Fibroblast of lung (primary cell): Measurements from ENCODE around the gene RTN4IP1. TPM values are rescaled to one million over a fixed set of nuclear protein-coding genes. Genes with fewer than 3 reads are reported as not detected.

ENCODE experiments used
- DNase-seq, 2 donors: peaks; one replicate each; pipeline versions ENCODE4 v3.0.0 to v3.0.0-alpha.2; 2010; ENCODE audit warnings: low read depth in 2 of 2
- H2AFZ ChIP-seq: 2 replicates; pipeline ENCODE4 v1.5.1; 2012; ENCODE audit warnings: low read length, control low read depth, inconsistent platforms
- H3K27ac ChIP-seq: 2 replicates; pipeline ENCODE4 v1.5.1; 2011; ENCODE audit warnings: low read length, control low read depth; ENCODE audit not compliant: insufficient read depth
- H3K27me3 ChIP-seq: 2 replicates; pipeline ENCODE4 v1.5.1; 2011; ENCODE audit warnings: mild to moderate bottlenecking, low read length; ENCODE audit not compliant: control insufficient read depth, insufficient read depth
- H3K36me3 ChIP-seq: 2 replicates; pipeline ENCODE4 v1.5.1; 2011; ENCODE audit warnings: low read length; ENCODE audit not compliant: control insufficient read depth, insufficient read depth
- H3K4me1 ChIP-seq: 2 replicates; pipeline ENCODE4 v1.5.1; 2011; ENCODE audit warnings: low read length; ENCODE audit not compliant: control insufficient read depth, insufficient read depth; ENCODE audit errors: extremely low read depth
- H3K4me2 ChIP-seq: 2 replicates; pipeline ENCODE4 v1.5.1; 2011; ENCODE audit warnings: low read length, control low read depth; ENCODE audit not compliant: insufficient read depth; ENCODE audit errors: extremely low read depth
- H3K4me3 ChIP-seq, 4 experiments: fragments of 200-600 bp in 1 of 4; sonication (generic) in 1 of 4; replicated peaks in 1 of 4; 2 replicates each; pipeline ENCODE4 v1.5.1; 2011 to 2016; ENCODE audit warnings: low read length in 4 of 4, low read depth in 3 of 4, mild to moderate bottlenecking in 3 of 4, control low read depth in 2 of 4, inconsistent platforms in 1 of 4, mixed read lengths in 1 of 4; ENCODE audit not compliant: insufficient read depth in 1 of 4; ENCODE audit errors: control extremely low read depth in 1 of 4
- H3K79me2 ChIP-seq: 2 replicates; pipeline ENCODE4 v1.5.1; 2012; ENCODE audit warnings: mild to moderate bottlenecking, low read length, inconsistent platforms; ENCODE audit not compliant: control insufficient read depth, insufficient read depth
- H3K9ac ChIP-seq: 2 replicates; pipeline ENCODE4 v1.5.1; 2011; ENCODE audit warnings: mild to moderate bottlenecking, low read length, control low read depth; ENCODE audit not compliant: insufficient read depth
- H3K9me3 ChIP-seq: 2 replicates; pipeline ENCODE4 v1.5.1; 2012; ENCODE audit warnings: low read depth, low read length; ENCODE audit not compliant: control insufficient read depth, insufficient read depth
- H4K20me1 ChIP-seq: 2 replicates; pipeline ENCODE4 v1.5.1; 2011; ENCODE audit warnings: low read length; ENCODE audit not compliant: control insufficient read depth, insufficient read depth; ENCODE audit errors: extremely low read depth
- EZH2 ChIP-seq: IDR thresholded peaks from 2 replicates; pipeline ENCODE4 v1.5.1; 2012; ENCODE audit warnings: low read length, control low read depth, mild to moderate bottlenecking; ENCODE audit errors: missing control alignments
- polyA plus RNA-seq, 2 donors: library from polyadenylated mRNA; depleted of rRNA in 1 of 2; stranded (reverse) in 1 of 2; unstranded in 1 of 2; fragments of >200 nt; gene quantifications; 2 replicates each; pipeline ENCODE4 v1.2.1, GENCODE V29; 2011 to 2012; ENCODE audit warnings: missing spikeins in 1 of 2
- total RNA-seq: library from RNA; depleted of rRNA; stranded (reverse); fragments of >200 nt; gene quantifications from 2 replicates; pipeline ENCODE4 v1.2.1, GENCODE V29; 2014
- TF ChIP-seq, protein P1 (sequence below), 2 donors: IDR thresholded peaks in 1 of 2; conservative IDR thresholded peaks in 1 of 2; 1 replicate in 1 of 2; 2 replicates in 1 of 2; pipeline ENCODE4 v1.5.1; 2011 to 2012; ENCODE audit warnings: low read length in 2 of 2, control low read depth in 1 of 2, inconsistent platforms in 1 of 2, low read depth in 1 of 2, mild to moderate bottlenecking in 1 of 2

RTN4IP1 gene
- total and polyA plus RNA-seq, 2 donors (not counting 1 experiment from before 2014, with no cell fraction given): 8.4 to 9.2 TPM

DNA sequence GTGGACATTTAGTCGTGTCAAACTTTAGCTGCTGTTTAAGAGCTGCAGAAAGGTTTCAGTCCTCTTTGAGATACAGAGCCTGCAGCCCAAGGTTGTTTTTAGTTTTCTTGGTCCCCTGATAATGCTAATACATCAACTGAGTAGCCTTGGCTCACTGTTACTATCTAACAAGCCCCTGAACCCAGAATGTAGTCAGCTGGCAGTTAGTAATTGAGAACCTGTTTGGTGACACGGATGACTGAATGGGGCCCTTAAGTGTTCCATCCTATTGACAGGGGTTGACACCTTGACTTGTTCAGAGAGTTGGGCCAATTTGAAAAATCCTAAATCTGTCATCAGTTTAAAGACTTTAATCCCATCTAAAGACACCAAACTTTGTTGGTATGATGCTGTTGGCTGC is 2.8 kb downstream of the RTN4IP1 start:
- Histone ChIP-seq H3K4me3 (no peak overlapping the region), H3K4me2 (no peak overlapping the region), H4K20me1 (no peaks in the 10 kb centered on the region), H3K4me1 (peaks cover 3% of the 10 kb centered on the region), H3K36me3 (no peaks in the 10 kb centered on the region), H3K79me2 (peaks cover 14% of the 10 kb centered on the region), H3K27me3 (no peaks in the 10 kb centered on the region), H3K9ac (no peak overlapping the region), H2AFZ (no peak overlapping the region), H3K9me3 (no peaks in the 10 kb centered on the region), H3K27ac (no peak overlapping the region)
- DNase-seq: no peak
- TF ChIP-seq, protein P1, sequence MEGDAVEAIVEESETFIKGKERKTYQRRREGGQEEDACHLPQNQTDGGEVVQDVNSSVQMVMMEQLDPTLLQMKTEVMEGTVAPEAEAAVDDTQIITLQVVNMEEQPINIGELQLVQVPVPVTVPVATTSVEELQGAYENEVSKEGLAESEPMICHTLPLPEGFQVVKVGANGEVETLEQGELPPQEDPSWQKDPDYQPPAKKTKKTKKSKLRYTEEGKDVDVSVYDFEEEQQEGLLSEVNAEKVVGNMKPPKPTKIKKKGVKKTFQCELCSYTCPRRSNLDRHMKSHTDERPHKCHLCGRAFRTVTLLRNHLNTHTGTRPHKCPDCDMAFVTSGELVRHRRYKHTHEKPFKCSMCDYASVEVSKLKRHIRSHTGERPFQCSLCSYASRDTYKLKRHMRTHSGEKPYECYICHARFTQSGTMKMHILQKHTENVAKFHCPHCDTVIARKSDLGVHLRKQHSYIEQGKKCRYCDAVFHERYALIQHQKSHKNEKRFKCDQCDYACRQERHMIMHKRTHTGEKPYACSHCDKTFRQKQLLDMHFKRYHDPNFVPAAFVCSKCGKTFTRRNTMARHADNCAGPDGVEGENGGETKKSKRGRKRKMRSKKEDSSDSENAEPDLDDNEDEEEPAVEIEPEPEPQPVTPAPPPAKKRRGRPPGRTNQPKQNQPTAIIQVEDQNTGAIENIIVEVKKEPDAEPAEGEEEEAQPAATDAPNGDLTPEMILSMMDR (conservative IDR thresholded peaks at IDR 0.05 in 1 of 2, IDR thresholded peaks at IDR 0.05 in 1 of 2; ENCODE audit: low read depth in 1 of 2, low read length in 2 of 2): no peak

DNA sequence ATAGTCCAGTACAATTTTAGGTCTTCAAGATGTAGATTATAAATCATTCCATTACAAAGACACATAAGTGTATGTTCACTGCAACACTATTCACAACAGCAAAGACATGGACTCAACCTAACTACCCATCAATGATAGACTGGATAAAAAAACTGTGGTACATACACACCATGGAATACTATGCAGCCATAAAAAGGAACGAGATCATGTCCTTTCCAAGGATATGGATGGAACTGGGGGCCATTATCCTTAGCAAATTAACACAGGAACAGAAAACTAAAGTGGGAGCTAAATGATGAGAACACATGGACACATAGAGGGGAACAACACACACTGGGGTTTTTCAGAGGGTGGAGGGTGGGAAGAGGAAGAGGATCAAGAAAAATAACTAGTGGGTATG is 6.3 kb downstream of the RTN4IP1 start:
- no peak for TF ChIP-seq EZH2
- TF ChIP-seq, protein P1 (conservative IDR thresholded peaks at IDR 0.05 in 1 of 2, IDR thresholded peaks at IDR 0.05 in 1 of 2; ENCODE audit: low read depth in 1 of 2, low read length in 2 of 2): no peak
- Histone ChIP-seq H3K9ac (no peak overlapping the region), H2AFZ (no peak overlapping the region), H3K9me3 (no peaks in the 10 kb centered on the region), H3K4me2 (no peak overlapping the region), H3K36me3 (no peaks in the 10 kb centered on the region), H3K79me2 (no peaks in the 10 kb centered on the region), H3K4me3 (no peak overlapping the region), H3K4me1 (no peaks in the 10 kb centered on the region), H3K27ac (no peak overlapping the region), H3K27me3 (no peaks in the 10 kb centered on the region), H4K20me1 (no peaks in the 10 kb centered on the region)
- no peak for DNase-seq

DNA sequence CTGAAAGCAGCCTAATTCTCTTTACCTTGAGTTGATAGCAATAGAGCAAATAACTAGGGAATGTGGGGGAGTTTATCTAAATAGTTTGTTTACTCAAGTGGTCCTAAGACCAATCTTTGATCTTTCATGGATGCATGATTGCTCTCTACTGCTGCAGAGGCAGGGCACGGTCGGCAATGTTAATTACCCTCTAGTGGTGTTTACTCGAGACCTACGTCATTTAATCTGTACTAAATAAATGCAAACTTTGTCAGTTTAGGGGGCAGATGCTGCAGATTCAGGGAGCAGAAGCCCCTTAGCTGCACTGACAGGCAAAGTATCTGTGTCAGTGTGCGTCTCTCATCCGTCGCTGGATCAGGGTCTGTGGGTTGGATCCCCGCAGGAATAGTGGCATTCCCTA is 6.9 kb downstream of the RTN4IP1 start:
- H3K9ac ChIP-seq: no peak overlapping the region
- H3K79me2 ChIP-seq: no peaks in the 10 kb centered on the region
- no peak overlapping the region for H2AFZ ChIP-seq
- no peaks in the 10 kb centered on the region for H3K36me3 ChIP-seq
- H3K4me1 ChIP-seq: no peaks in the 10 kb centered on the region
- TF ChIP-seq, protein P1 (conservative IDR thresholded peaks at IDR 0.05 in 1 of 2, IDR thresholded peaks at IDR 0.05 in 1 of 2; ENCODE audit: low read depth in 1 of 2, low read length in 2 of 2): no peak
- no peak for TF ChIP-seq EZH2
- H3K4me2 ChIP-seq: no peak overlapping the region
- no peak overlapping the region for H3K27ac ChIP-seq
- H3K9me3 ChIP-seq: no peaks in the 10 kb centered on the region
- no peaks in the 10 kb centered on the region for H3K27me3 ChIP-seq
- H4K20me1 ChIP-seq: no peaks in the 10 kb centered on the region
- DNase-seq: no peak
- H3K4me3 ChIP-seq: no peak overlapping the region
